GM19395 (cell line): ENCODE measurements around the gene VENTX.
"Not testable (repeated sequence)": the region's sequence is repeated elsewhere in the genome, so short reads cannot be mapped to it uniquely, and the experiment has no call there.

Source experiments
- ATAC-seq: cut with Tn5 transposase; IDR thresholded peaks from one replicate; pipeline ENCODE4 v1.9.1; 2021; ENCODE audit warnings: mild to moderate bottlenecking, moderate library complexity; ENCODE audit not compliant: unreplicated experiment

Gene VENTX

DNA sequence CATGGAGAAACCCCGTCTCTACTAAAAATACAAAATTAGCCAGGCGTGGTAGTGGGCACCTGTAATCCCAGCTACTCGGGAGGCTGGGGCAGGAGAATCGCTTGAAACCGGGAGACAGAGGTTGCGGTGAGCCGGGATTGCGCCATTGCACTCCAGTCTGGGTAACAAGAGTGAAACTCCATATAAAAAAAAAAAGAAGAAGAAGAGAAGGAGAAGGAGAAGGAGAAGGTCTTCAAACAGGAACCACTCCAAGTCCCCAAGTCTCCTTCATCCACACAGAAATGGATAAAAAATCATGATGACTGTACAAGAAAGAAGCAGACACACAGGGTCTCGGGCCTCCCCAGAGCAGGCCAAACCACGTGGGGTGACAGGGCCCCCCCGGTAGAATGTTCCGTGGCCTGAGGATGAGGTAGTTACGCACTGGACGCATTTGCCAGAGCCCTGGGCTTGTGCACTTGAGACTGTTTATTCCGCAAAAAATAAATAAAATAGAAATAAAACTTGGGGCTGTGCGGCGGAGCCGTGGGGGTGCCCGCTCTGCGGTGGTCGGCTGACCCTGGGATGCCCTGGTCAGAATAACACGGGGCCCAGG is 15.8 kb downstream of the VENTX start:
- ATAC-seq, result no peak

DNA sequence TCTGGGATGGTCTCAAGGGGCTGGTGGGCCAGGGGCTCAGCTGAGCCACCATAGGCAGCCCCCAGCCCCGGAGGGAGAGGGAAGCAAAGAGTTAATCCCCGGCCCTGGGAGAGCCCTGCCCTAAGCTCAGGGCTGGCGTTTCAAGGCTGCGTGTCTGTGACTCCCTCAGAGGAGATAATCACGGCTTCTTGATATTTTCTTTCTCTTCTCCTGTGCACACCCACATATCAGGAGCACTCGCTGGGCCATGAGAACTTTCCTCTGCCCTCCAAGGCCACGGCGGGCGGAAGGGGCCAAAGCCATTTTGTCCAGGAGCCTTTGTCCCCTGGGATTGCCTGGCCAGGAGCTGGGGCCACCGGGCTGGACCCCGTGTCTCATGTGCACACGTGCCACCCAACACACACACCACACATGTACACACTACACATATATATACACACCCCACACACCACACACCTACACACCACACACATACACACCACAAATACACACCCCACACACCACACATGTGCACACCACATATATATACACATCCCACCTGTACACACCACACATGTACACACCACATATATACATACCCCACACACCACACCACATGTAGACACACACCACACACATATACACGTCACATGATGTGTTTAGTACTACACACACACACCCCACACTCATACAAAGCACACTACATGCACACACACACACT is 16.9 kb downstream of the VENTX start:
- ATAC-seq, result no peak

- ATAC-seq, result no peak
These were observed 17.7 kb downstream of the VENTX start for GRCh38 chr10:133255323-133255722.

- no peak for ATAC-seq
These were observed 19.9 kb downstream of the VENTX start for GRCh38 chr10:133257489-133258065.

- ATAC-seq, result no peak
These were observed 20.6 kb downstream of the VENTX start for GRCh38 chr10:133258066-133258817.

DNA sequence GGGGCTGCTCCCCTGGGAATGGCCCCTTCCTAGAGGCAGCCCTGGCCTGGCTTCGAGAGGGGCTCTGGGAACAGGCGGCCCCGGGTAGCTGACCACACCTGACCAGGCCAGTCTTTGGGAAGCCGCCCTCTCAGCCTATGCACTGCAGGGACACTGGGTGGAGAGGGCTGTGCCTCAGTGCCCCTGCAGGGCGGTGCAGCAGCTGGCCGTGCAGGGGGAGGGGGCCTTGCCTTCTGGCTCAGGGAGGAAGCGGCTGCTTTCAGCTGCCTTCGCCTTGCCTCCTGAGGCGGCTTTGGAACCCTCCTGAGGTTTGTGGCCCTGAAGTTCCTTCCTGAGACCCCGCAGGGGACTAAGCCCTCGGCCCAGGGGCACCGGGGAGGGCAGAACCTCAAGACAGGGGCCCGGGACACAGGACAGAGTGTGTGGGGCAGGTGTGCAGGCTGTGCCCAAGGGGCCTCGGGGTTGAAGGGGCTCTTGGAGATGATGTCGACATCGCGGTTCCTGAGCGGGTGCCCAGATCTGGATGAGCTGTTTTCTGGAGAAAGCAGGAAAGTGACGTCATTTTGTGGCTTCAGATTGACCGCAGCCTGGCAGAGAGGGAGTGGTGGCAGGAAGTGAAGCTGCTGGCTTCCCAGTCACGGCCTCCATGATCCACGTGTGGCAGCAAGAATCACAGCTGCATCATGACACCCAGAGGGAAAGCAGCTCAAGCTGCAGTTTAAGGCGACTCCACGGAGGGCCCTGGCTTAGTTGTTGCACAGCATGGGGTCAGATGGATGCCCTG is 21.4 kb downstream of the VENTX start:
- no peak for ATAC-seq

GRCh38 chr10:133259602-133259989 is 21.9 kb downstream of the VENTX start:
- ATAC-seq, result no peak

DNA sequence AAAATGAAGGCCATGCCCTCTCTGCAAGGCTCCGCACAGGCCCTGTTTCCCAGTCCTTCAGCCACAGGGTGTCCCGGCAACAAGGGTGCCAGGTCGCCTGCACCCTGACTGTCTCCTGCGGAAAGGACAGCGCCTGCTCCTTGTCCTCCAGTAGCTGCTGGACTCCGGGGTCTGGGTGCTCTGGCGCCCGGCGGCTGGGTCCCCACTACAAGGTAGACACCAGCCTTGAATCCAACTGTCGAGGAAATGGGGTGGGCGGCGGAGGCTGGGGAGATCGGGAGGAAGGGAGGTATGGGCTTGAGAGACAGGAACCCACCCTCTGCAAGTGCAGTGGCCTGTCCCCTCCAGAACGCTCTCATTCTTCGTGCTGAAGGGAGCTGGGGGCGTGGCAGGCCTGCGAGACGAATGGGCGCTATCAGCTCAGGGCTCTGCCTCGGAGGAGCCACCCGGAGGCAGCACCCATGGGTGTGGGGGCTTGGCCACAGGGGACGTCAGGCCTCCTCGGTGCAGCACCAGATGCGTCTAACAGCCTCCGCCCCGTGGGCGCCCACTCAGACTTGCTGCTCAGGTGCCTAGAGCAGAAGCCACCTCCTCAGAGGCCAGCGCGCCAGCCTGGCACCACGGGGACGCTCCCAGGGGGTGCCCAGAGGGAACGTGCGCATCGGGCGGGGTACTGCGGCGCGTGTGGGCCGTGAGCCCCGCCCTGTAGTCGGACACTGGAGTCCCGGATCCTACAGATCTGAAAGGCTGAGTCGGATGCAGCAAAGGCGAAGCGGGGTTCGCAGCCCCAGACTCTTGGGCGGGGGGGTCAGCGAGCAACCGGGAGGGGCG is 23.5 kb downstream of the VENTX start:
- peak; percentile 47 for ATAC-seq

DNA sequence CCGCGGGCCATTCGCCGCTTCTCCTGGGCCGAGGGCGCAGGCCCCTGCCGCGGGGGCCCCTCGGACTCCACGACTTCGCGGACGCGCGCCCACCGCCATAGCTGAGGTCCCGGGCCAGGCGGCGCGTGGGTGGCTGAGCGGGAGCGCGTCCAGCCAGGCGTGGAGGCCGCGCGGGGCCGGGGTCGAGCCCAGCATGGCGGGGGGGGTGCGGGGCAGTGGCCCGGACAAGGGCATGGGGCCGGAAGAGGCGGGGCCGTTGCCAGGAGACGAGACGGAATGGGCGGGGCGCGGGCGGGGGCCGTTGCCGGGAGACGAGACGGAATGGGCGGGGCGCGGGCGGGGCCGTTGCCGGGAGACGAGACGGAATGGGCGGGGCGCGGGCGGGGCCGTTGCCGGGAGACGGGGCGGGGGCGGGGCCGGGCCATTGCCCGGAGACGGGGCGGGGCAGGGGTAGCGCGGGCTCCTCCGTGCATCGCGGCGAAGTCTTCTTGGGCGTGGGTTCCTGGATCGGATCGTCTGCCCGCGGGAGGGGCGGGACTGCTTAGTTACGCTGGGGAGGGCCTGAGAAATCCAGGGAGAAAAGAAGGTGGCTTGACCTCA is 24.2 kb downstream of the VENTX start:
- peak; percentile 62 for ATAC-seq

DNA sequence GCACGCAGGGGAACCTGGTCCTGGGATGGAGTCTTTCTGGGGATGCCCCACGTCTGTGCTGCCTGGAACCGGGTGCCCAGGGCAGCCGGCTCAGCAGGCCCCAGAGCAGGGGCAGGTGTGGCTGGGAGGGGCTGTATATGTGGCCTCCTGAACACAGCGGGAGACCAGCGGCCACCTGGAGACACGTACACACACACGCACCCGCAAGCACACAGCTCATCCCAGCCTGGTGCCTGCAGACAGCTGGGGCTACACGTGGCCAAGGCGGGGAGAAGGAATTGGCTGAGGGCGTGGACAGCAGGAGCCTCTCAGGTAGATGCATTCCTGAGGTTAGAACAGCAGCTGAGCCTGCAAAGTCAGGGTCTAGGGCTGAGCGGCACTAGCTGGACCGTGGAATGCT is 25.0 kb downstream of the VENTX start:
- no peak for ATAC-seq

DNA sequence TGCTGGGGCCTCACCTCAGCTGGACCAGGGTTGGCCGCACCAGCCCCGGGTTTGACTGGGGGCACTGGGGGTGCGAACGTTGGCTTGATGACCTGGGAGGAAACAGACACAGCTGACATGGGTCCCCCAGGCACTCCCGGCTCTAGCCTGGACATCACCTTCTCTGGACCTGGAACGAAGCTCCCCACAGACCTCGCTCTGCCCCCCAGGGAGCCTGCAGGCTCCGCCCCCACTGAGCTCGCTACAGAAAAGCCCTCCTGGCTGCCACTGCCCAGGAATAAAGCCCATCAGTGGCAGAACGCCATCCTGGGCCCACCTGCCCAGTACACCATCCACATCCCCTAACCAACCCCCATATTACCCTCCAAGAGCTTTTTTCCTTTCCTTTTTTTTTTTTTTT is 26.0 kb downstream of the VENTX start:
- ATAC-seq, result no peak

- ATAC-seq, result no peak
These were observed 26.8 kb downstream of the VENTX start for GRCh38 chr10:133264461-133264860.

GRCh38 chr10:133265052-133265451 is 27.4 kb downstream of the VENTX start:
- not testable (repeated sequence) for ATAC-seq

GRCh38 chr10:133266056-133266795 is 28.6 kb downstream of the VENTX start:
- no peak for ATAC-seq

DNA sequence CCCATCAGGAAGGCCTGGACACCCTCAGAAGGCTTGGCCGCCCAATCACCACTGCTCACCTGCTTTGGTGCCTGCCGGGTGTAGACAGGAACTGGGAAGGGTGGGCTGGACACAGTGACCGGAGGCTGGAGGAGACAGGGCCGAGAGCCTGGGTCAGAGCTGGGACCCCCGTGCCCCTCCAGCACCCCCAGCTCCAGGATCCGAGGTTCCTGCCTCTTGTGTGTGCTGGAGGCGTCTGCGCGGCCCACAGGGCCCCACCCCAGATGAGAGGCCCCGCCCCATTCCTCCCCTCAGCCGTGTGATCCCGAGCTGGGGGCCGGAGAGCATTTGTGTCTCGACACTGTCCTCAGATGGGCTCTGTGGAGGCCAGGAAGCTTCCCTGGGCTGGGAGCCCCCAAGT is 29.6 kb downstream of the VENTX start:
- no peak for ATAC-seq

DNA sequence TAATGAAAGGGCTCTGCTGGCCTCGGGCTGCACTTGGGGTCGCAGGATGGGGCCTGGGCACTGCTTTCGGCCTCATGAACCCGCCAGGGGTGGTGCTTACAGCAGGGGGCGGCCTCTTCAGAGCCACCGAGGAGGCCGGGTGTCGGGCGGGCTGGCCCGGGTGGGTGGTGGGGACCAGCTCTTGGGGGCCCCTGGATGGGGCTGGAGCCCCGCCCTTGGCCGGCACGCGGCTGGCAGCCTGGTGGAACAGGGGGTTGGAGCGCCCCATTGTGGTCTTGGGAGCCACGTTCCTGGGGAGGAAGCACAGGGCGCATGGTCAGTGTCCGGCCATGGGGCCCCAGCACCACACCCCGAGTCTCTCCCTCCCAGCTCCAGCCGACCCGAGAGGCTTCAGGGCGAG is 30.2 kb downstream of the VENTX start:
- no peak for ATAC-seq

DNA sequence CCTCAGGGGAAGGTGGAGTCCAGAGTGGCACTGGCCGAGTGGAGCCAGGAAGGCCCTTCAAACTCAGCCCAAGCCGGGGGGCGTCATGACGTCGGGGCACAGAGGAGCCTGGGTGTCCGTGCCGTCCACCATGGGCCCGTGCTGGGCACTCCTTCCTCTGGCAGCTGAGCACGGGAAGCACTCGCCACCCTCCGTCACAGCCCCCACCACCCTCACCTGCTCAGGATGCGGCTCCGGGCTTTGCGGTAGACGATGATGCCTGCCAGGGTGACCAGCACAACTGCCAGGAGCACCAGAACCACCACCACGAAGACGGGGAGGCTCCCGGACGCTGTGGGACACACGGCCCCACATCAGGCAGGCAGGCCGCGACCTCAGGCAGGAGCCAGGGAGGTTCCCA is 30.9 kb downstream of the VENTX start:
- ATAC-seq, result no peak

DNA sequence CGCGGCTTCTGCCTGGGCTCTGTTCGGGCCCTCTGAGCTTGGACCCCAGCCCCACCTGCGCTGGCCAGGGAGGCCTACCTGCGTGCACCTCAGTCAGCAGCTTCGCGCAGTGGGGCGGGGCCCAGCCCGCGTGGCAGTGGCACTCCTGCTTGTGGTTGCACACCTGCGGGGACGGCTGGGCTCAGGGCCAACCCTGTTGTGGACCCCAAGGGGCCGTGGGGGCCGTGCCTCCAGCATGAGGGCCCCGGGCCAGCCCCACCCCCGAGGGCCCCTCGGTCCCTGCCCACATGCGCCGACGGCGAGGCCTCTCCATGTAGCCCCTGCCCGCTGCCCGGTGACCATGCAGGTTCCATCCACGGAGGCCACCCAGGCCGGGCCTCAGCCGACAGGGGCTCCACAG is 31.7 kb downstream of the VENTX start:
- ATAC-seq, result no peak

DNA sequence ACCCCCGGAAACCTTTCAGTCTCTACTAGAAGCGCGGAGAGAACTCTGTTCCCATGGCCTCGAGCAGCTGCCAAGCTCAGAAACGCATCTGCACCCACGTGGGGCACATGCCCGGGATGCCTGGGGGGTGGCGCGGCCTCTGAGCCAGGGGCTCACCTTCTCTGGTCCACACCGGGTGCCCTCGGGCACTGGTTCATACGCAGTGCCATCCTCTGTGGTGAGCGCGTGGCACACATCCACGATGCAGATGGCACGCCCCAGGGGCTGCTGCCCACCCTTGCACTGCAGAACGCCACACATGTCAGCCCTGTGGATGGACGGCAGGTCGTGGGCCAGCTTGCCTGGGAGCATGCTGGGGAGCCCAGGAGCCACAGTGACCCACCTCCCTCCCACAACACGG is 32.5 kb downstream of the VENTX start:
- no peak for ATAC-seq
